ENCODE results near the gene FCRL2.

The FCRL2 gene

DNA sequence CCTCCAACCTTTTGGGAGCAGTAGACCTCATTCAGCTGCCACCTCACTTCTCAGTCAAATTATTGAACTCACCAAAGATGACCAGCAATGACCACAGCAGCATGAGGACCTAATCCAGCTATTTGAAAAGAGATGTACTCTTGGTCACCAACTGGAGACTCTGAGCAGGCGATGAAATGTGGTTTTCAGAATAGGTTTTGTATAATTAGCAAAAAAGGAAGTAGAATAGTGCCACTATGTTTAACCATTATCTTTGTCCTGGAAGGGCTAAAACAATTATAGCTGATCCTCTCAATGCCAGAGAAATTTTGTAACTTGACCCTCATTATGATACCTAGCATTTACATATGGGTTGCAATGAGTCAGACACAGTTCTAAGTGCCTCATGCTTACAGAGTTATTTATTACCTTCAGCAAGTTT is at the start of gene FCRL2:
TSS of gene FCRL2 (minus strand) at position 162 of the 421 bp plus-strand sequence. CDS start at position 103, 59 bp downstream.
- no peak for DNase-seq

- DNase-seq, result no peak
Observed at GRCh38 chr1:157820299-157820698, 43.4 kb upstream of the FCRL2 start.

DNA sequence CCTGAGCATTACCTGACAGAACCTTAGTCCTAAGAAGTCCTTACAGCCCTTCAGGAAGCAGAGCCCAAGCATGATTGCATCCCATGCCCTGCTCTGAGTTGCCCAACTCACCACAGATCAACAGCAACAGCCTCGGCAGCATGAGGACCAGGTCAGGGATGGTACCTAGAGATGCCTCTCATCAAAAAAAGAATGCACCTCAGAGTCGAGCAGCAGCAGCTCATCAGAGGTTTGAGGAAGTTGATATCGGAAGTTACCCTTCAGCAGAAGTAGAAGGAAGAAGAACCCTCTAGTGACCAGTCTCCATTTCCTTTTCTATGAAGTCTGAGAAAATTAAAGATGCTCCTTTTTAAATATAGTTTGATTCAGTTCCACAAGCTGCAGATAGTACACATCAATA is 43.0 kb upstream of the FCRL2 start, which contains the start of gene FCRL1:
TSS of gene FCRL1 (minus strand) at position 225 of the 400 bp plus-strand sequence. CDS start at position 142, 83 bp downstream.
- no peak for DNase-seq

DNA sequence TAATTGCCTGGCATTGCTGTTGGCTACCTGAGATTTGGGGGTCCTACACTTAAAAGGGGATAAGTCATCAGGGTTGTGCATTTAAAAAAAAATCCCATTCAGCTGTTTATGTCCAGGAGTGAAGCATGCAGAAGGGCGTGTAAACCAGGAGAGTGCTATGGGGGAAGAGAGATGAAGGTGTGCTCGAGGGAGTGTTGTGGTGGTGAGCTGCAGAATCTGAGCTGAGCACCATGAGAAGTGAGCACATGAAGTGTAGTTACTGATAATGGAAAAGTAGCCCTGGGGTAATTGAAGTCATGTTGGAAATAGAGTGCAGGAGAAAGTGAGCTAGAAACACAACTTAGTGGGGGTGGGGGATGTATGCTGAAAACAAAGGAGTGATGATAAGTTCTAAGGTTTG is 42.3 kb upstream of the FCRL2 start:
- no peak for DNase-seq

DNA sequence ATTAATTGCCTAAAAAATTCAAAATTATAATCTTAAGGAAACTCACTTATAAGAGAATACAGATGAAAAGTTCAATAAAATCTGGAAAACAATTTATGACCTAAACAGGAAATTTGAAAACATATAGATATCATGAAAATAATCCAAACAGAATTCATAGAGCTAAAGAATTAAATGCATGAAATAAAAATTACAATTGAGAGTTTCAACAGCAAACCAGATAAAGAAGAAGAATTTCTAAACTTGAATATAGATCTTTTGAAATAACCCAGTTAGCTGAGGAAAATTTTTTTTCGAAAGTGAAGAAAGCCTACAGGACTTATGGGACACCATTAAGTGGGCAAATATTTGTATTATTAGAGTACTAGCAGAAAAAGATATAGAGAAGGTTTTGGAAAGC is 36.3 kb upstream of the FCRL2 start:
- DNase-seq, result no peak

- no peak for DNase-seq
Observed at GRCh38 chr1:157806431-157807149, 29.7 kb upstream of the FCRL2 start.

- DNase-seq, result no peak
Observed at GRCh38 chr1:157803851-157804250, 26.9 kb upstream of the FCRL2 start.

- DNase-seq, result no peak
Observed at GRCh38 chr1:157799996-157800395, 23.1 kb upstream of the FCRL2 start.

GRCh38 chr1:157798211-157798610 is 21.3 kb upstream of the FCRL2 start:
- DNase-seq, result no peak

DNA sequence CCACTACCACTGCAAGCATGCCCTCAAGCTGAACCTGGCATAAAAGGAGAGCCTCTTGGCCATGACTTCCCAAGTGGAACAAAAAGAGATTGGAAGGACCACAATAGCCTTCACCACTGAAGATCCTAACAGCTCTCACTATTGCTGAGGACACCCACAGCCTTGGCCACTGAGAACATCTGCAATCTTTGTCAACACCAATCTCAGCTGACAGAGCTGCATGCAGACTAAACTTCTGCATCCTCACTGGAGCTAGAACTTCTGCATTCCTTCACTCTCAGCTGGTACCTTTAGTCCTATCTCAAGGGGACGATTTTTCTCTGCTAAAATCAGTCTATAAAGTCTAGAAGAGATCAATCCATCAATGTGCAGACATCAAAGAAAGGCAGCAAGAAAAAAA is 8.3 kb upstream of the FCRL2 start:
- no peak for DNase-seq

- DNase-seq, result no peak
Observed at GRCh38 chr1:157784801-157785200, 7.9 kb upstream of the FCRL2 start.

DNA sequence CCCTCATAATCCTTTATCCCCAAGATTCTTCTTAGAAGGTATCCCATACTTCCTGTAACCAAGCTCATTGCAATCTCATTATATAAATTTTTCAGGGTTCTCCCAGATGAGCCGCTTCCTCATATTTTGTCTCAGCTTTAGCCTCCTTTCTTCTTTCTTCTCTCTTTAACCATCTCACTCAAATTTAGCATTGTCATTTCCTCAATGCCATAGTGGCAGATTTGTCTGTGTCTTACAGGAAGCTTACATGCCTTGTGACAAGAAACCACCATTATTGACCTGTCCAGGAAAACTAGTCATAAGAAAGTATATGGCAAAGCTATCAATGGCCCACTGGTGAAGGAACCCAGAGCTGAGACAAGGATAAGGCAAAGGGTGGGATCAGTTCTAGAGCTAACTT is 6.0 kb upstream of the FCRL2 start:
- DNase-seq, result no peak

- no peak for DNase-seq
Observed at GRCh38 chr1:157781048-157781447, 4.1 kb upstream of the FCRL2 start.

DNA sequence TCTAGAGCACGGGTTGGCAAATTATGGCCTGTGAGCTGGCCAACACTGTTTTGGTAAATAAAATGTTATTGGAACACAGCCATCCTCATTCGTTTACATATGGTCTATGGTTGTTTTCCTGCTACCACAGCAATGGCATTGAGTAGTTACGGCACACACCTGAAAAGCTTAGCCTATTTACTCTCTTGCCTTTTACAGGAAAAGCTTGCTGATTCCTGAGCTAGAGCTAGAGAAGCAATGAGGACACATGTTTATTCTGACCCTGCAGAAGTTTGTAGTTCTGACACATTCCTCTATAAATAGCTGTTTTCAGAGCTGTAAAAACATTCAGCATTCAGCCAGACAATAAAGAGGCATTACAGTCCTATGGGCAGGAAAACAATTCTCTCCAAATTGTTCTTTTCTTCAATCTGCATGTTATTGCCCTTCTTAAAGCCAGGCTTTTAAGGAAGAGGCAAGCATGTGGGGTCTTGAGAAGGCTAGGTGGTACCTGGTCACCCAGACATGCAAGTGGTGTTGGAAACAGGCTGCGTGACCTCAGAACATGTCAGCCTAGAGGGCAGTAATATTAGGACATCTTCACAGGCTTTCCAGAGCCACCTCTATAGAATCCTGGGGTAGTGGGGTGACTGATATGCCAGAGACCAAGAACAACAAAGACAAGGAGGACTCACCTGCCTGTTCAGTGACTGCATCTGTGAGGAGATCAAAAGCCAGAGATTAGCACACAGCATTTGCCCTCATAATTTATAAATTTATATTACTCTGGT is 1.6 kb downstream of the FCRL2 start:
- no peak for DNase-seq

DNA sequence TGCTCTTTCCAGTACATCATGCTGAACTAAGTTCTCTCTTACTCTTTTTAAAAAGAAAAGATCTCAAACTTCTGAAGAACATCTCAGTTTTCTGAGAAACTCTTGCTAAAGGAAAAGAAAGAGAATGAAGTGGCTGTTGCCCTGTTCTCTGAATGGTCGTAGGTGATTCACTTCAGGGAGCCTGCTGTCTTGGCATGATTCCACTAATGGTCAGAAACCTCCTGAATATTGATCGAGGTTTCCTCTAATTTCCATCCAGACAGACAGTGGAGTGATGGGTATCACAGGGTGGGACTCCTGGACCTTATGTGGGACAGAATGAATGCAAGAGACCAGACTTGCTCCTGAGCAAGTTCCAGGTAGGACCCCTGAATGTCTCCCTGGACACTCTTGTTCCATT is 2.5 kb downstream of the FCRL2 start:
- no peak for DNase-seq

GRCh38 chr1:157773493-157774350 is 3.2 kb downstream of the FCRL2 start:
- DNase-seq, result no peak

DNA sequence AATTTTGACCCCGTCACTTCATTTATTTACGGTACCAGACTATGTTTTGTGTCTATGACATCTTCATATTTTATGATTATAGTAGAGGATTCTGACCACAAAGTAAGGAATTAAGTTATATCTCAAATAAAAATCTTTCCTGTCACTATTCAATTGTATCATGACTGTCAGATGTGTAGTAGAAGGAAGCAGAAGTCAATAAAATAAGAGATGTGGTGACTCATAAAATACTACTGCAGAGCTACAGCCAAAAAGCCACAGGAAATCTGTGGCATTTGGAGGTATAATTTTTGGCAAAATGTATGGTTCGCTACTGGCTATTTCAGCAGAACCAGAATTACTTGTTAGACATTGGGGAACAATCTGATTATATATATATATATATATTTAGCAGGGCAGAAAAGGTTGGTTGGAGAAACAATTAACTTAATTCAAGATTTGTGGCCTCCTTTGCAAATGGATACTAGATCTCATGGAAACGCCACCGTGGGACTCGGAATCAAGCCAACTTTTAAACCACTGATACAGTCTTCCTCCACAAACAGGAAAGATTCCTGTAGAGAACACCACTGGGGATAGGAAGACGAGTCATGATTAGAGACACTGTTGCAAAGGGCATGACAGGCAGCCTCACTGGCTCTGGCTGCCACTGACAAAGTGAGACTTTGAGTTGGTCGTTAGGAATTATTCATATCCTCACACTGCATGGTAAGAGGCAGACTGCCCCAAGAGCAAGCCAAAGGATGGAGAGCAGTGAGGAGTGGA is 5.1 kb downstream of the FCRL2 start:
- DNase-seq, result no peak

DNA sequence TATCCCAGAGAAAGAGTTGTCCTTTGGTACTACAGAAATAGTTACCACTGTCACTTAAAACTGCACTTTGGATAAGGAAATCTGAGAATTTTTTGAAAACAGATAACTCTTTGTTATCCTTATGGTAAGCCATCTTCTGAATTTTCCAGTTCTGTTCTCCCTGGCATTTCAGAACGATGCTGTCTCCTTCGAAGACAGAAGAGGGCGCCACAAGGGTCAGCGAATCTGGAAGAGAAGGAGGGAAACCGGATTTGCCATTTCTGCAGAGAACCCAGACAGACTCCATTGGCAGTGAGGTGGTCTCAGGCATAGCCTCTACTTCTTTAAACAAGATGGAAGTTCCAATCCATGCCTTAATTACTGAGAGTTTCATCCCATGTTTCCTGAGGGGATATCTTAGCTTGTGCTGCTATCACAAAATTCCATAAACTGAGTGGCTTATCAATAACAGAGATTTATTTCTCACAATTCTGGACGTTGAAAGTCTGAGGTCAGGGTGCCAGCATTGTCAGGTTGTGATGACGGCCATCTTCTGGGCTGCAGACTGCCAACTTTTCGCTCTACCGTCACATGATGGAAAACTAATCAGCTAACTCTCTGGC is 6.4 kb downstream of the FCRL2 start:
- DNase-seq, result no peak

GRCh38 chr1:157766792-157767191 is 10.1 kb downstream of the FCRL2 start:
- DNase-seq, result no peak

DNA sequence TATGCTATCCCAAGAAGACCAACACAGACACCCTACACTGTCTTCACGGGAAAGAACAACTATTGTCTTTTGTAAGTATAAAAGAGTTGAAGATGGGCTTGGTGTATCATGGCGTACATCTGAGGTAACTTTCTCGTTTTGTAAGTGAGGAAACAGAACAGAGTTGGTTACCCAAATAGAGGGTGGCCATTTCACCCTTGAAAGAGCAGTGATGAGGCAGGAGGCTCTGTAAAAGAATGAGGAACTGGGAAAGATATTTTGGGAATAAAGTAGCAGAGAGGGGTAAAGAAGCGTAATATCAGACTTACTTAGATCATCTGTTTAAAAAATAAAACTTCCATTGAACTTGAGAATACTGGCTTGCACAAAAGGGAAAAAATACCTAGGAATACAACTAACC is 18.9 kb downstream of the FCRL2 start:
- no peak for DNase-seq

- no peak for DNase-seq
Observed at GRCh38 chr1:157753611-157754010, 23.3 kb downstream of the FCRL2 start.

- no peak for DNase-seq
Observed at GRCh38 chr1:157751283-157751682, 25.6 kb downstream of the FCRL2 start.
